ENCODE measurements around the gene SERPINB13.

- TF ChIP-seq RARB (CRISPR knock-in tag; IDR thresholded peaks at IDR 0.05): no peak
- no peak for TF ChIP-seq ZNF8 (CRISPR knock-in tag; IDR thresholded peaks at IDR 0.05)
- no peak for TF ChIP-seq ZFP30 (CRISPR knock-in tag; IDR thresholded peaks at IDR 0.05)
- TF ChIP-seq ESRRG (CRISPR knock-in tag; IDR thresholded peaks at IDR 0.05): no peak
- no peak for TF ChIP-seq PATZ1 (CRISPR knock-in tag; IDR thresholded peaks at IDR 0.05; ENCODE audit: borderline replicate concordance)
- no peak for TF ChIP-seq ZC3H10 (CRISPR knock-in tag; IDR thresholded peaks at IDR 0.05)
- TF ChIP-seq OSR1 (CRISPR knock-in tag; IDR thresholded peaks at IDR 0.05): no peak
- no peak for TF ChIP-seq CREB5 (CRISPR knock-in tag; IDR thresholded peaks at IDR 0.05; ENCODE audit: low read depth)
- no peak for TF ChIP-seq ZNF565 (CRISPR knock-in tag; conservative IDR thresholded peaks at IDR 0.05; ENCODE audit: low read depth)
- TF ChIP-seq ZFP3 (CRISPR knock-in tag; IDR thresholded peaks at IDR 0.05): no peak
- TF ChIP-seq CSRNP3 (CRISPR knock-in tag; IDR thresholded peaks at IDR 0.05): no peak
- no peak for TF ChIP-seq SNAI2 (CRISPR knock-in tag; IDR thresholded peaks at IDR 0.05)
- no peak for TF ChIP-seq ISL1 (CRISPR knock-in tag; IDR thresholded peaks at IDR 0.05)
- no peak for TF ChIP-seq GLIS3 (CRISPR knock-in tag; IDR thresholded peaks at IDR 0.05)
Measured at GRCh38 chr18:63562284-63562683, 24.9 kb upstream of the SERPINB13 start.

Data from SK-N-SH treated with all-trans-retinoic acid at 6 μM for 48 hours (cell line).